CD14-positive monocyte (primary cell): ENCODE results near the gene GSE1. TPM values are rescaled to one million over a fixed set of nuclear protein-coding genes. Genes with fewer than 3 reads are reported as not detected.
A peak's percentile ranks its signal among the peaks of the same experiment; 100 is the strongest.

Source experiments
- DNase-seq, 3 donors: peaks; one replicate each; pipeline ENCODE4 v3.0.0-alpha.2; 2011 to 2022
- H2AFZ ChIP-seq: 2 replicates; pipeline ENCODE4 v1.6.0; 2012; ENCODE audit warnings: mild to moderate bottlenecking, low read depth, low read length, inconsistent platforms; ENCODE audit not compliant: insufficient read depth, poor library complexity, severe bottlenecking
- H3K27ac ChIP-seq, 2 donors: 1 replicate in 1 of 2; 2 replicates in 1 of 2; pipeline ENCODE4 v1.5.1; 2012 to 2013; ENCODE audit warnings: low read length in 2 of 2, control low read depth in 1 of 2, inconsistent platforms in 1 of 2, low read depth in 1 of 2, mild to moderate bottlenecking in 1 of 2
- H3K27me3 ChIP-seq, 2 donors: one replicate each; pipeline versions ENCODE4 v1.6.0 to v1.6.1; 2011 to 2013; ENCODE audit warnings: low read length in 2 of 2; ENCODE audit not compliant: control insufficient read depth in 2 of 2, insufficient read depth in 2 of 2
- H3K36me3 ChIP-seq, 2 donors: replicated peaks in 1 of 2; 1 replicate in 1 of 2; 2 replicates in 1 of 2; pipeline versions ENCODE4 v1.5.1 to v1.6.1; 2012 to 2013; ENCODE audit warnings: low read length in 2 of 2, control low read depth in 1 of 2, inconsistent platforms in 1 of 2, mild to moderate bottlenecking in 1 of 2; ENCODE audit not compliant: insufficient read depth in 2 of 2, control insufficient read depth in 1 of 2
- H3K4me1 ChIP-seq, 2 donors: 1 replicate in 1 of 2; 2 replicates in 1 of 2; pipeline versions ENCODE4 v1.5.1 to v1.6.1; 2012 to 2013; ENCODE audit warnings: low read length in 2 of 2, control low read depth in 1 of 2, inconsistent platforms in 1 of 2, mild to moderate bottlenecking in 1 of 2, moderate library complexity in 1 of 2; ENCODE audit not compliant: insufficient read depth in 2 of 2, control insufficient read depth in 1 of 2
- H3K4me2 ChIP-seq: replicated peaks from 2 replicates; pipeline ENCODE3; 2012; ENCODE audit warnings: low read length, moderate library complexity, mild to moderate bottlenecking; ENCODE audit not compliant: poor library complexity, severe bottlenecking; ENCODE audit errors: extremely low read depth
- H3K4me3 ChIP-seq, 3 experiments: fragments of 200-600 bp in 1 of 3; sonication (generic) in 1 of 3; replicated peaks in 1 of 3; 1 replicate in 2 of 3; 2 replicates in 1 of 3; pipeline ENCODE4 v1.5.1; 2011 to 2013; ENCODE audit warnings: low read length in 3 of 3, mild to moderate bottlenecking in 3 of 3, control low read depth in 2 of 3, low read depth in 2 of 3, inconsistent platforms in 1 of 3, moderate library complexity in 1 of 3
- H3K79me2 ChIP-seq: 2 replicates; pipeline ENCODE4 v1.6.0; 2012; ENCODE audit warnings: mild to moderate bottlenecking, control low read depth, inconsistent platforms, low read length, moderate library complexity; ENCODE audit not compliant: insufficient read depth
- H3K9ac ChIP-seq: 2 replicates; pipeline ENCODE4 v1.6.0; 2017; ENCODE audit warnings: low read length, mild to moderate bottlenecking; ENCODE audit not compliant: insufficient read depth, poor library complexity, severe bottlenecking
- H3K9me3 ChIP-seq, 2 donors: replicated peaks in 1 of 2; 1 replicate in 1 of 2; 2 replicates in 1 of 2; pipeline versions ENCODE4 v1.5.1 to v1.6.1; 2012 to 2013; ENCODE audit warnings: low read length in 2 of 2, control low read depth in 1 of 2; ENCODE audit not compliant: control insufficient read depth in 1 of 2, insufficient read depth in 1 of 2
- H4K20me1 ChIP-seq: 2 replicates; pipeline ENCODE4 v1.6.0; 2012; ENCODE audit warnings: mild to moderate bottlenecking, low read length, control low read depth, moderate library complexity; ENCODE audit not compliant: insufficient read depth
- H3K27ac Mint-ChIP-seq, 7 donors: one replicate each; pipeline ENCODE4 v1.8.0; 2020; ENCODE audit warnings: mild to moderate bottlenecking in 7 of 7, mixed read lengths in 7 of 7, moderate library complexity in 6 of 7, inconsistent platforms in 2 of 7
- H3K27me3 Mint-ChIP-seq, 3 donors: one replicate each; pipeline ENCODE4 v1.8.0; 2021 to 2022; ENCODE audit warnings: low read depth in 3 of 3, mild to moderate bottlenecking in 3 of 3, mixed read lengths in 3 of 3, moderate library complexity in 3 of 3, inconsistent platforms in 1 of 3
- H3K36me3 Mint-ChIP-seq, 2 donors: one replicate each; pipeline ENCODE4 v1.8.0; 2020; ENCODE audit warnings: mixed read lengths in 2 of 2, inconsistent platforms in 1 of 2, mild to moderate bottlenecking in 1 of 2
- H3K4me1 Mint-ChIP-seq: one replicate; pipeline ENCODE4 v1.8.0; 2020; ENCODE audit warnings: mild to moderate bottlenecking, mixed read lengths
- H3K4me3 Mint-ChIP-seq, 2 donors: one replicate each; pipeline ENCODE4 v1.8.0; 2020; ENCODE audit warnings: mild to moderate bottlenecking in 2 of 2, mixed read lengths in 2 of 2, moderate library complexity in 1 of 2
- H3K9me3 Mint-ChIP-seq, 7 donors: one replicate each; pipeline ENCODE4 v1.8.0; 2020 to 2022; ENCODE audit warnings: mixed read lengths in 7 of 7, mild to moderate bottlenecking in 6 of 7, moderate library complexity in 6 of 7, inconsistent platforms in 2 of 7
- CTCF ChIP-seq: fragments of 200-600 bp; IDR thresholded peaks from one replicate; pipeline ENCODE4 v1.8.0; 2022; ENCODE audit warnings: antibody characterized with exemption, mild to moderate bottlenecking
- WGBS: methylation state at CpG from one replicate; pipeline ENCODE4 v1.1.5; 2013; ENCODE audit warnings: missing lambda C conversion rate; ENCODE audit not compliant: insufficient coverage; 5-methylcytosine and 5-hydroxymethylcytosine counted together
- intact Hi-C, 2 donors: fragments of 100-400 bp; cut with micrococcal nuclease; formaldehyde crosslinking; loops; one replicate each; pipeline versions ENCODE4 v1.15.0 to v1.15.1; 2023
- polyA plus RNA-seq, 3 donors: library from polyadenylated mRNA; depleted of rRNA in 1 of 3; unstranded in 2 of 3; stranded (reverse) in 1 of 3; fragments of 300-500 nt in 2 of 3; fragments of >200 nt in 1 of 3; fragmentation: Illumina TruSeq in 2 of 3; gene quantifications; 1 replicate in 2 of 3; 2 replicates in 1 of 3; pipeline ENCODE4 v1.2.3, GENCODE V29; 2012 to 2021

The GSE1 gene
- polyA plus RNA-seq, 3 donors, result 0.67 to 38.9 (median 0.86) TPM

DNA sequence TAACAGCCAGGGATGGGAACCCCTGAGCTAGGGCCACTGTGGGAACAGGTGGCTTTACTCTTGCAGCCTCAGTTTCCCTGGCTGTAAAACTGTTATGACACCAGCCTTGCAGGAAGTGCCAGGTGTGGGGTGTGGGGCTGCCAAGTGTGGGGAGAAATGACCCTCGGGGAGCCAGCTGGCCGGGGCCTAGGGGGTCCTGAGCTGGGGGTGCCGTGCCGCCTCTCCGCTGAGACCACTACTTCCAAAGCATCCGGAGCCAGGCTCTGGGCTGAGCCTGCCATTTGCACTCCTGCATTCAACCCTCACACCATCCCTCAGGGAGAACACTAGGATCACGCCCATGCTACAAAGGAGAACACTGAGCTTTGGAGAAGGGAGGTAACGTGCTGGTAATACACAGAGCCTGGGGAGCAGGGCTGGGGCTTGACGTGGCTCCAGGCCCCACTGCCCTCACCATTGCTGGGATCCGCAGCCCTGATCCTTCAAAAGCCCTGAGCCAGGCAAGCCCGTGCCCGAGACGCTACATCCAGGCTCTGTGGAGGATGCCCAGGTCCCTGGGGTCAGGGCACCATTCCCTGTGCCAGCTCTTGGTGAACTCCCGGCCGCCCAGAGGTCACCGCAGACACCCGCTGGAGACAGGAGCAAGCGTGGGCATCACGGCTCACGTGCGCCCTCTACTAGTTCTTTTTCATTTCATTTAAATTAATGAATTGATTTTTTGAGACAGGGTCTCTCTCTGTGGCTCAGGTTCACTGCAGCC lies 104.5 kb downstream of the GSE1 start:
- DNase-seq, result peak; percentile 59 to 75 (median 68)
- Histone ChIP-seq H4K20me1 (peaks cover 10% of the 10 kb centered on the region), H3K4me3 (no peak overlapping the region), H3K4me2 (no peak overlapping the region), H3K4me1 (peaks cover 17 to 26% of the 10 kb centered on the region in 2 donors), H3K9me3 (peaks cover 3 to 5% of the 10 kb centered on the region in 2 donors), H2AFZ (no peak overlapping the region), H3K9ac (no peak overlapping the region), H3K79me2 (no peaks in the 10 kb centered on the region), H3K27me3 (no peaks in the 10 kb centered on the region), H3K36me3 (peaks cover 0 to 9% of the 10 kb centered on the region in 2 donors), H3K27ac (no peak overlapping the region)
- intact Hi-C loops, result loop anchor here (2.0 to 10.0 kb wide), 3 partner anchors 40 to 423 kb away; no protein-coding TSS in a partner anchor
- H3K4me3 Mint-ChIP-seq, result no peak overlapping the region
- 77% methylated on average over 15 of the region's 21 CpGs for WGBS
- H3K9me3 Mint-ChIP-seq, result peaks cover 4 to 13% (median 6%) of the 10 kb centered on the region in 7 donors
- peaks cover 0 to 12% (median 7%) of the 10 kb centered on the region in 3 donors for H3K27me3 Mint-ChIP-seq
- H3K27ac Mint-ChIP-seq, result no peak overlapping the region
- H3K4me1 Mint-ChIP-seq, result peaks cover 16% of the 10 kb centered on the region
- peaks cover 11 to 21% of the 10 kb centered on the region in 2 donors for H3K36me3 Mint-ChIP-seq
- peak; percentile 86 for TF ChIP-seq CTCF

GRCh38 chr16:85718153-85718477 lies 105.0 kb downstream of the GSE1 start:
- Histone ChIP-seq H3K79me2 (no peaks in the 10 kb centered on the region), H3K4me1 (peaks cover 17 to 26% of the 10 kb centered on the region in 2 donors), H3K9ac (no peak overlapping the region), H3K27me3 (no peaks in the 10 kb centered on the region), H2AFZ (no peak overlapping the region), H3K9me3 (no peaks in the 10 kb centered on the region), H3K27ac (no peak overlapping the region), H3K36me3 (peaks cover 0 to 4% of the 10 kb centered on the region in 2 donors), H3K4me2 (no peak overlapping the region), H4K20me1 (peaks cover 10% of the 10 kb centered on the region), H3K4me3 (no peak overlapping the region)
- H3K36me3 Mint-ChIP-seq, result peaks cover 5 to 16% of the 10 kb centered on the region in 2 donors
- WGBS, result 55% methylated on average over 6 of the region's 6 CpGs
- no peak overlapping the region for H3K27ac Mint-ChIP-seq
- peaks cover 0 to 12% (median 7%) of the 10 kb centered on the region in 3 donors for H3K27me3 Mint-ChIP-seq
- peaks cover 0 to 7% (median 1%) of the 10 kb centered on the region in 7 donors for H3K9me3 Mint-ChIP-seq
- H3K4me1 Mint-ChIP-seq, result peaks cover 16% of the 10 kb centered on the region
- TF ChIP-seq CTCF, result peak; percentile 65
- intact Hi-C loops, result loop anchor here in 1 of 2 donors (5.0 to 10.0 kb wide), 2 partner anchors 39 to 423 kb away; no protein-coding TSS in a partner anchor
- no peak for DNase-seq
- no peak overlapping the region for H3K4me3 Mint-ChIP-seq
